HT1080 (cell line): ENCODE measurements around the gene GIMAP8. TPM values are rescaled to one million over a fixed set of nuclear protein-coding genes. Genes with fewer than 3 reads are reported as not detected.

Experiments used
- DNase-seq: peaks from one replicate; pipeline ENCODE4 v3.0.0-alpha.2; 2015; ENCODE audit warnings: low read depth
- polyA plus RNA-seq, 2 experiments: library from polyadenylated mRNA; depleted of rRNA; stranded (reverse); fragments of >200 nt; gene quantifications; 2 replicates each; pipeline ENCODE4 v1.2.3, GENCODE V29; 2015
- total RNA-seq: library from RNA; depleted of rRNA; stranded (reverse); fragments of >200 nt; shearing (Covaris generic); gene quantifications from 2 replicates; pipeline ENCODE4 v1.2.3, GENCODE V29; 2014; rRNA removed

The GIMAP8 gene
- not detected in 2 replicates for total RNA-seq
- not detected in 2 replicates for polyA plus RNA-seq (2015; cell fraction: cytosol; rRNA removed)
- not detected in 2 replicates for polyA plus RNA-seq (2015; cell fraction: nucleus; rRNA removed)

- no peak for DNase-seq
Measured at GRCh38 chr7:150450491-150451001, at the start of gene GIMAP8. GIMAP8 (plus strand) TSS chr7:150450630; CDS start chr7:150466699, 16,069 bp downstream.

DNA sequence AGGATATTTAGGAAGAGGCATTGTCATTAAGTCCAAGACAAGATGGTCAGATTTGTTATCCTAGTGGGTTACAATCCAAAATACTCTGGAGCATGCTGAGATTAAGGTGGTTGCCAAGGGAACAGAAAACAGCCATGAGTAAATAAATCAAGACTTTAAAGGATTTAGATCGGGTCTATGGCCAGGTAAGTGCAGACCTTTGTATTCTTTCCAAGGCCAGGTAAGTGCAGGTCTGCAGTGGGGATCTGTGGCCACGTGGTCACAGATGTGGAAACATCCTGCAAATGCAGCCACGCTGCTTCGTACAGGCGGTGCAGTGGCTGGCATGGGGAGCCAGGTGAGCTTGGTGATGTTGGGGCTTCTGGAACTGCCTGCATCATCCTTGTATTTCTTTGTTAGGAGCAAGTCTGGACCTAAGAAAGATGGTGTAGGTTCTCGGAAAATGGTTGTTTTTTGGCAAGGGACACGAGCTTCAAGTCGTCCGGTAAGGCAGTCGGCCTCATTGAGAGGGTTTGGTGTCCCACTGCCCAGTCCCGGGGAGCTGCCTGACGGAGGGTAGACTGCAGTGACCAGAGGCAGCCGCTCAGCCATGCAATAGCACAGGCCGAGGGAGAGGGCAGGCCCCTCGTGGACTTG is 49.5 kb upstream of the GIMAP8 start:
- no peak for DNase-seq

DNA sequence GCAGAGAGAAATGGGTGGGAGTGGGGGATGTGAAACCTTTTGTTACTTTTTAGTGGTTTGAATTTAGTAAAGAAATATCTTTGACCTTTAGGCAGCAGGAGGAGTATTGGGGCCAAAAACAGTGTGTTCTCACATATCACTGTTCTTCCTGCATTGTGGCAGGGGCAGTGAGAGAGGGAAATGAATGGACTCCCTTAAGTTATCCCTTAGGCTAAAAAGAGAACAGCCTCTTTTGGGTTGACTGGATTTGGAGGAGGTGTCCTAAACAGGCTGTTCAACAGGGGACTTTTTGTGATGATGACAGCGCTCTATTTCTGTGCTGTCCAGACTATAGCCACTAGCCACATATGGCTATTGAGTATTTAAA is 49.0 kb upstream of the GIMAP8 start:
- no peak for DNase-seq

- no peak for DNase-seq
Measured at GRCh38 chr7:150401861-150402631, 48.4 kb upstream of the GIMAP8 start.

- DNase-seq = no peak
Measured at GRCh38 chr7:150402671-150403321, 47.6 kb upstream of the GIMAP8 start.

- no peak for DNase-seq
Measured at GRCh38 chr7:150403376-150404171, 46.9 kb upstream of the GIMAP8 start.

GRCh38 chr7:150404172-150404804 is 46.1 kb upstream of the GIMAP8 start:
- DNase-seq = no peak

DNA sequence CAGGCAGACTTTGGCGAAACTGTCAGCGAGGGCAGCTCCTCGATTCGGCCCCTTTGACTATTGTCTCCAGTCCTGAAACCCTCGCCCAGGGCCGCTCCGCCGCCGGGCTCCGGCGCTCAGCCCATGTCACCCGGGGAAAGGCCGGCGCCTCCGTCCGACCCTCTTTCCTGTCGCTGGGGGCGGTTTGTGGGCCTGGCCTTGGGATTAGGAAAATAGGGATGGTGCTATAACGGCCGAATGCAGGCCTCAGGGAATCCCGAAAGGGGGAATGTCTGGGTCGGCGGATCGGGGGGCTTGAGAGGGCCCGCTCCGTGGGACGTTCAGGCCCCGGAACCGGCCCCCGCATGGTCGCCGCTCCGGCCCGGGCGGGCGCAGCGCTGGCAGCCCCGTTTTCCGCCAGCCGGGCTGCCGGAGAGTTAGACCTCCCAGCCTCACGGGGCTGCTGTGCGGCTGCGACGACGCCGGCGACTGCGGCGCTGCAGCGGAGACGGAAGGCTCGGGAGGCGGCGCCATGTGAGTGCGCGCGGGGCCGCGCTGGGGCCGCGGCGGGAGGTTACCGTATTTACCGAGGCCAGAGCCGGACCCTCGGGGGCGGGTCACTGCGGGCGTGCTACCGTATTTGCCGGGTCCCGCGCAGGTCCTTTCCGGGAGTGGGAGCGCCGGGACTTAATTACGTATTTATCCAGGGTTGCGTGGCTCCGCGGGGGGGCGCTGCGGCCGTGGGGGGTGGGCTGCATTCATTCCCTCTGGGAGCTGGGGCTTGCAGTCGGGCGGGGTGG is 45.4 kb upstream of the GIMAP8 start:
- peak; percentile 82 for DNase-seq

- no peak for DNase-seq
Measured at GRCh38 chr7:150405584-150406311, 44.7 kb upstream of the GIMAP8 start.

- DNase-seq = no peak
Measured at GRCh38 chr7:150406312-150406566, 44.2 kb upstream of the GIMAP8 start.

GRCh38 chr7:150406567-150407421 is 43.6 kb upstream of the GIMAP8 start:
- DNase-seq = no peak

DNA sequence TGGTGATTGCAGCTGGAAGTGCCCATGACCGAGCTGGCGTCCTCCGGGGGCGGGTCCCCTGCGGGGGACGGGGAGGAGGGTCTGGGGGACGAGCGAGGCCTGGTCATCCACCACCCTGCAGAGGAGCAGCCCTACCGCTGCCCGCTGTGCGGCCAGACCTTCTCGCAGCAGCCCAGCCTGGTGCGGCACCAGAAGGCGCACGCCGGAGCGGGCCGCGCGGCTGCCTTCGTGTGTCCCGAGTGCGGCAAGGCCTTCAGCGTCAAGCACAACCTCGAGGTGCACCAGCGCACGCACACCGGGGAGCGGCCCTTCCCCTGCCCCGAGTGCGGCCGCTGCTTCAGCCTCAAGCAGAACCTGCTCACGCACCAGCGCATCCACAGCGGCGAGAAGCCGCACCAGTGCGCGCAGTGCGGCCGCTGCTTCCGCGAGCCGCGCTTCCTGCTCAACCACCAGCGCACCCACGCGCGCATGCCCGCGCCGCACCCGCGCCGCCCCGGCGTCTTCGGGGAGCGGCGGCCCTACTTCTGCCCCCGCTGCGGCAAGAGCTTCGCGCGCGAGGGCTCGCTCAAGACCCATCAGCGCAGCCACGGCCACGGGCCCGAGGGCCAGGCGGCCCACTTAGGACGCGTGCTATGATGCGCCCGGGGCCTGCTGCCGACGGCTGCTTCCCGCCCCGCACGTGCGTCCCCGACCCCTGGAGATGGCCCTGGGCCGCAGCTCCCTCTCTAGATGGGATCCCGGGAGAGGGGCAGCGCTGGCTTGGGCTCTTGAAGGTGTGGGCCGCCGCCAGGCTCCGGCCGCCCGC is 42.6 kb upstream of the GIMAP8 start:
- no peak for DNase-seq

- no peak for DNase-seq
Measured at GRCh38 chr7:150408393-150409299, 41.8 kb upstream of the GIMAP8 start.

DNA sequence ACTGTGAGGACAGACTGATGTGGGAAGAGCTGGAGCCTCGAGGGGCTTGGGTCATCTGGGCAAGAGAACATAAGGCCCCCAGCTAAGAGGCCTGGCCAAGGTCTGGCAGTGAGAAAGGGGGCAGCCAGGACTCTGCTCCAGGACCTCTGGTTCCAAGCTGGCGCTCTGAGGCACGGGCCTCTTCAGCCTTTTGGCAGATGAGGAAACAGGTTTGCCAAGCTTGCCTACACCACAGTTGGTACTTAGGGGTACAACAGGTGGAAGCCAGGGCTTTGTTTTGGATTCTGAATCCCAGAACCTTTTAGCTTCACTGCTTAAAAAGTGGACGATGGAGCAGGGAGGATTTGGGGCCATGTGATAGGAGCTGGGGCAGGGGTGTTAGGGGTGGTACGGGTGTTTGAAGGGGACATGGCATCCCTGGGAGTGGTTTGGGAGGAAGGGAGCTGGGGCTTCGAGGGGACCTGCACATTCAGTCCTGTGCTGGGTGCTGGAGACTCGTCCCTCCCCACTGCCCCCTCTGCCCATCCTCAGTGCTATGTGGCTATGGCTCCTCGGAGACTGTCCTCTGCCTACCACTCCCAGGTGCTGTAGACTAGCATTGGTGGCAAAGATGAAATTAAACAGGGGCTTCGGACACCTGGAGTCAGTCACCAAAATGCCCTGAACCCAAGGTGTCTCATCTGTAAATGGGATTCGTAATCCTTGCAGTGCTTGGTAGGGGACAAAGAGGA is 41.0 kb upstream of the GIMAP8 start:
- DNase-seq = no peak

GRCh38 chr7:150410131-150410530 is 40.3 kb upstream of the GIMAP8 start:
- no peak for DNase-seq
